Measurements from ENCODE around the gene CYP27A1. TPM values are rescaled to one million over a fixed set of nuclear protein-coding genes. Genes with fewer than 3 reads are reported as not detected.
A peak's percentile ranks its signal among the peaks of the same experiment; 100 is the strongest.

Gene CYP27A1
- total RNA-seq, 1 donor from 2014 or later = 6.7 TPM

DNA sequence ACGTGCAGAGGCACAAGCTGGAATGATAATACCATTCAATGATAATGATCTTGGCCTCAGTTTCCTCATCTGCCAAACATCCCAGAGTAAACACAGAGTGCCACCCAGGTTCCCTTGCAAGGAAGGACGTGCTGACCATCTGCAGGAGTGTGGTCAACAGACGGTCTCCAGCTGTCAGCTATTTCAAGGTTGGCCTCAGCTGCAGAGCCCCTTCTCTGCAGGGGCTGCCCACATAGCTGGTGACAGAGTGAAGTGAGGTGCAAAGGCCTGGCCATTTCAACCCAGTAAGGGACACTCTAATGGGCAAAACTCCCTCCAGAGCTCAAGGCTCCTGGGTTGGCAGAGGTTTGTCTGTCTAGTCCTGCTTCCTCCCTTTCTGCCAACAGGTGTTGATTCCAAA, 69.3 kb downstream of the CYP27A1 start:
- Histone ChIP-seq H3K9me3 (replicated peaks) (no peaks in the 10 kb centered on the region), H3K4me3 (no peak overlapping the region), H3K27ac (replicated peaks) (no peak overlapping the region), H3K36me3 (no peaks in the 10 kb centered on the region), H3K27me3 (ENCODE audit: low read depth) (peaks cover 89% of the 10 kb centered on the region), H3K4me1 (peaks cover 5% of the 10 kb centered on the region)
- DNase-seq = no peak
- intact Hi-C loops (cut with micrococcal nuclease) = no loop called here
- TF ChIP-seq, protein P1, sequence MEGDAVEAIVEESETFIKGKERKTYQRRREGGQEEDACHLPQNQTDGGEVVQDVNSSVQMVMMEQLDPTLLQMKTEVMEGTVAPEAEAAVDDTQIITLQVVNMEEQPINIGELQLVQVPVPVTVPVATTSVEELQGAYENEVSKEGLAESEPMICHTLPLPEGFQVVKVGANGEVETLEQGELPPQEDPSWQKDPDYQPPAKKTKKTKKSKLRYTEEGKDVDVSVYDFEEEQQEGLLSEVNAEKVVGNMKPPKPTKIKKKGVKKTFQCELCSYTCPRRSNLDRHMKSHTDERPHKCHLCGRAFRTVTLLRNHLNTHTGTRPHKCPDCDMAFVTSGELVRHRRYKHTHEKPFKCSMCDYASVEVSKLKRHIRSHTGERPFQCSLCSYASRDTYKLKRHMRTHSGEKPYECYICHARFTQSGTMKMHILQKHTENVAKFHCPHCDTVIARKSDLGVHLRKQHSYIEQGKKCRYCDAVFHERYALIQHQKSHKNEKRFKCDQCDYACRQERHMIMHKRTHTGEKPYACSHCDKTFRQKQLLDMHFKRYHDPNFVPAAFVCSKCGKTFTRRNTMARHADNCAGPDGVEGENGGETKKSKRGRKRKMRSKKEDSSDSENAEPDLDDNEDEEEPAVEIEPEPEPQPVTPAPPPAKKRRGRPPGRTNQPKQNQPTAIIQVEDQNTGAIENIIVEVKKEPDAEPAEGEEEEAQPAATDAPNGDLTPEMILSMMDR (IDR thresholded peaks at IDR 0.05; ENCODE audit: borderline replicate concordance) = no peak

DNA sequence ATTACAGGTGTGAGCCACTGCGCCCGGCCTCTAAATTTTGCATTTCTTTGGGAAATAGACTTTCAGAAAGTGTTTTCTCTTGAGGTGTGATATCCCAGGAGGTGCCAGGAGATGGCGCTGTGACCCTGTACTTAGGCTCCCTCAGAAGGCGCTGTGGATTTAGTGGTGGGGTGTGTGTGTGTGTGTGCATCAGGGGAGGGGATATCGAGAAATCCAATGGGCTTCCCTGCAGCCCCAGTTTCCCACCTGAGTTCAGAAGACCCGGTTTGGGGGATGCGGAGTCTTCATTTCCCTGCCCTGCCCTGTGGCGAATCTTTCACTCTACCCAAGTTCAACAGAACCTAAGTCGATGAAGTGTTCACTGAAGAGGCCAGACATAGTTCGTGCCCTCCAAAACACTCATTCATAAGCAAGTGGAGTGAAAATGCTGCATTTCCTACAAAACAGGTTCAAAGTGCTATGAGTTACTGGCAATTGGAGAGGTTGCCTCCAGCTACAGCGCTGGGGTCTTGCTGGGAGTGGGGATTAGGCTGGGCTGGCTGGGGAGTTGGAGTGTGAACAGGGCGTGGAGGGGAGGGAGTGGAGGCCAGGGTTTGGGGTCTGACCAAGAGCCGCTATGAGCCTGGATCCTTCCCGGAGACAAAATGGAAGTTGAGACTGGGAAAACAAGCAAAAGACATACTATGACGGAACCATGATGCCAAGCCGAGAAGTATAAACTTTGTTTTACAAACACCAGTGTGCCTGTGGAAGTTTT, 71.1 kb downstream of the CYP27A1 start:
- Histone ChIP-seq H3K4me1 (peaks cover 7% of the 10 kb centered on the region), H3K9me3 (replicated peaks) (no peaks in the 10 kb centered on the region), H3K27me3 (ENCODE audit: low read depth) (peaks cover 98% of the 10 kb centered on the region), H3K27ac (replicated peaks) (no peak overlapping the region), H3K4me3 (no peak overlapping the region), H3K36me3 (no peaks in the 10 kb centered on the region)
- DNase-seq = peak; percentile 50
- TF ChIP-seq, protein P1 (IDR thresholded peaks at IDR 0.05; ENCODE audit: borderline replicate concordance) = peak; percentile 75
- intact Hi-C loops (cut with micrococcal nuclease) = no loop called here

DNA sequence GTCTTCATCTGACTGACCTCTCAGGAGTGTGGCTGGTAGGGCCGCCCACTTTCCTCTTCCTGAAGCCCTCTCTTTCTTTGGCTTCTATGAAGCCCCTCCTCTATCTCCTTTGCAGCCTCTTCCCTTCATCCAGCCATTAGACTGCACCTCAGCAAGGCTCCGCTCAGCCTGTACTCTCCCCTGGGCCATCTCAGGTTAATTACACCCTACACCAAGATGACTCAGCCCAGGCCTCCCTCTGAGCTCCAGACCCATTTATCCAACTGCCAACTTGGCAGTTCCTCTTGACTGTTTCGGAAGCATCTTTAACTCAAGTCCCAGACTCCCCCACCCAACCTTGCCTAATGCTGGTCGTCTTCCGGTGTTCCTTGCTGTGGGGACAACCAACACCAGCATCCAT, 71.8 kb downstream of the CYP27A1 start:
- Histone ChIP-seq H3K4me3 (no peak overlapping the region), H3K4me1 (peaks cover 8% of the 10 kb centered on the region), H3K27ac (replicated peaks) (no peak overlapping the region), H3K27me3 (ENCODE audit: low read depth) (peaks cover 98% of the 10 kb centered on the region), H3K36me3 (no peaks in the 10 kb centered on the region), H3K9me3 (replicated peaks) (no peaks in the 10 kb centered on the region)
- intact Hi-C loops (cut with micrococcal nuclease) = no loop called here
- DNase-seq = no peak
- TF ChIP-seq, protein P1 (IDR thresholded peaks at IDR 0.05; ENCODE audit: borderline replicate concordance) = no peak

DNA sequence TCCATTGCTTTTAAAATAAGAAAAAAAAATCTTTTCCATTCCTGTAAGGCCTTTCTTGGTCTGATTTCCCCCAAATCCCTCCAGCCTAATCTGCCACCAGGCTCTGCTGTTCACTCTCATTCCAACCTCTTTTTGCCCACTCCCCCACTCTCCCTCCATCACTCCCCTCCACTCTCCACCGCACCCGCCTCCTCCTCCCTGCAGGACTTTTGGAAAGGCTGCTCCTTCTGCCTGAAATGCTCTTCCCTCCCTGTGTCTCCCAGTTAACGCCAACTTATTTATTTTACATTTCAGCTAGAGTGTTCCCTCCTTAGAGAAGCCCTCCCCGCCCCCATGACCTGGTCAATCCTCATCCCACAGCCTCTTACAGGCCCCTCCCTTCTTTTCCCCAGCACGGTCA, 72.9 kb downstream of the CYP27A1 start:
- Histone ChIP-seq H3K4me1 (peaks cover 17% of the 10 kb centered on the region), H3K27ac (replicated peaks) (no peak overlapping the region), H3K36me3 (no peaks in the 10 kb centered on the region), H3K27me3 (ENCODE audit: low read depth) (peaks cover 98% of the 10 kb centered on the region), H3K4me3 (no peak overlapping the region), H3K9me3 (replicated peaks) (no peaks in the 10 kb centered on the region)
- no peak for DNase-seq
- intact Hi-C loops (cut with micrococcal nuclease) = no loop called here
- TF ChIP-seq, protein P1 (IDR thresholded peaks at IDR 0.05; ENCODE audit: borderline replicate concordance) = no peak

DNA sequence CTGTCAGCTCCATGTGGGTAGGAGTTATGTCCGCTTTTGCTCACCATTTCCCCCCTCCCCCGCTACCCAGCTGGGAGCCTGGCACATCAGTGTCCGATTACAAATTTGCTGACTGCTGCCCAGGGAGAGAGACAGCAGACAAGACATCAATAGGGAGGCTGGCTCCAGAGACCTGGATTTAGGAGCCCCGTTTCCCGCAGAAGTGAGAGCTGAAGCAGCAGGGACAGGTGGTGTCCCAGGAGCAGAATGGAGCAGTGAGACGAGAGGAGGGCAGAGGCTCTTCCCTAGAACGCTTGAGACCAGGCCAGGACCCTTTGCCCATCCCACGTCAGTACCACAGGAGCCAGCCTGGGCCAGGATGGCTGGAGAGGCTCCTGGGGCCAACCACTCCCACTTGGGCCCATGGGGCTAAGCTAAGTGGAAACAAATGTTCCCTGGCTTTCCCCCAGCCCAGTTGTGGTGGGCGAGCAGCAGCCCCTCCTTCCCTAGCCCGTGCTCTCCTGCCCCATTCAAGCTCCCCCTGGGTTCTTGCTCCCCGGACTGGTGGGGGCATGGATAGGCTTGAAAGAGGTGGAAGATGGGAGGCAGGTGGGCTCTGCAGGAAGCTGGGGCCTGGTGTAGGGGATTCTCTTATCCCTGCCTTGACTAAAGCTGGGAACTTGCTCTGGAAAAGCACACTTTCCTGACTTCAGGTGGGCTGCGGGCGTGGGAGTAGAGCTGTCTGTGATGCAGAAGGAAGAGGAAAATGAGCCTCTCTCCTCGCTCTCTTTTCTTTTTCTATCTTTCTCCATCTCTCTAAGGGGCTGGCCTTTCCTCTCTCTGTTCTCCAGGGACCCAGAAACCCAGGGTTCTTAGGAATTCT, 73.6 kb downstream of the CYP27A1 start:
- peaks cover 98% of the 10 kb centered on the region for H3K27me3 ChIP-seq (ENCODE audit: low read depth)
- TF ChIP-seq, protein P1 (IDR thresholded peaks at IDR 0.05; ENCODE audit: borderline replicate concordance) = no peak
- intact Hi-C loops (cut with micrococcal nuclease) = no loop called here
- H3K9me3 ChIP-seq (replicated peaks) = no peaks in the 10 kb centered on the region
- H3K27ac ChIP-seq (replicated peaks) = no peak overlapping the region
- H3K4me3 ChIP-seq = no peak overlapping the region
- H3K36me3 ChIP-seq = no peaks in the 10 kb centered on the region
- peaks cover 24% of the 10 kb centered on the region for H3K4me1 ChIP-seq
- DNase-seq = no peak
